OCI-LY3 (cell line): Measurements from ENCODE around the gene PTPRM.

Source experiments
- H2AFZ ChIP-seq: fragments of 200-600, 300-600 bp; shearing (Covaris generic); 2 replicates; pipeline ENCODE4 v1.6.0; 2014; ENCODE audit warnings: antibody characterized with exemption, low read depth, low read length
- H3K27ac ChIP-seq: fragments of 200-600, 300-600 bp; sonication (generic); 2 replicates; pipeline ENCODE4 v1.5.1; 2014; ENCODE audit warnings: mild to moderate bottlenecking, low read length, moderate library complexity, mixed read lengths
- H3K27me3 ChIP-seq: fragments of 200-600, 300-600 bp; sonication (generic); 2 replicates; pipeline ENCODE4 v1.6.1; 2014; ENCODE audit warnings: low read depth, low read length, mixed read lengths
- H3K36me3 ChIP-seq: fragments of 200-600, 300-600 bp; sonication (generic); replicated peaks from 2 replicates; pipeline ENCODE3; 2014; ENCODE audit warnings: low read depth, low read length, mixed read lengths
- H3K4me1 ChIP-seq: fragments of 300-600, 200-600 bp; sonication (generic); 2 replicates; pipeline ENCODE4 v1.6.1; 2014; ENCODE audit warnings: low read length, mixed read lengths
- H3K4me2 ChIP-seq: fragments of 200-600, 300-600 bp; sonication (generic); 2 replicates; pipeline ENCODE4 v1.6.1; 2014; ENCODE audit warnings: low read length, mixed read lengths
- H3K4me3 ChIP-seq: fragments of 300-600, 200-600 bp; sonication (generic); 2 replicates; pipeline ENCODE4 v1.5.1; 2014; ENCODE audit warnings: antibody characterized with exemption, mild to moderate bottlenecking, low read length, moderate library complexity
- H3K79me2 ChIP-seq: fragments of 300-600, 200-600 bp; shearing (Covaris generic); 2 replicates; pipeline ENCODE4 v1.6.1; 2014; ENCODE audit warnings: mild to moderate bottlenecking, low read length, mixed read lengths
- H3K9ac ChIP-seq: fragments of 300-600, 200-600 bp; shearing (Covaris generic); 2 replicates; pipeline ENCODE4 v1.6.0; 2014; ENCODE audit warnings: mild to moderate bottlenecking, low read length, moderate library complexity
- H3K9me3 ChIP-seq: fragments of 200-600, 300-600 bp; shearing (Covaris generic); 2 replicates; pipeline ENCODE4 v1.6.1; 2014; ENCODE audit warnings: low read length, mixed read lengths; ENCODE audit not compliant: insufficient read depth
- H4K20me1 ChIP-seq: fragments of 200-600, 300-600 bp; sonication (generic); 2 replicates; pipeline ENCODE4 v1.6.1; 2016; ENCODE audit warnings: low read length, mixed read lengths; ENCODE audit not compliant: insufficient read depth
- CTCF ChIP-seq: fragments of 200-600, 300-600 bp; sonication (generic); IDR thresholded peaks from 2 replicates; pipeline ENCODE4 v1.5.1; 2014; ENCODE audit warnings: antibody characterized with exemption, low read length, low read depth
- EZH2phosphoT487 ChIP-seq: fragments of 200-600 bp; shearing (Covaris generic); IDR thresholded peaks from 2 replicates; pipeline ENCODE4 v1.6.1; 2018; ENCODE audit warnings: antibody characterized with exemption, mixed run types, low read depth

The PTPRM gene

GRCh38 chr18:8341481-8342230, 774.5 kb downstream of the PTPRM start:
- H3K4me1 ChIP-seq: no peaks in the 10 kb centered on the region
- no peaks in the 10 kb centered on the region for H3K79me2 ChIP-seq
- H3K27ac ChIP-seq: no peak overlapping the region

GRCh38 chr18:8348051-8348720, 781.1 kb downstream of the PTPRM start:
- H3K36me3 ChIP-seq: no peaks in the 10 kb centered on the region
- H3K4me1 ChIP-seq: no peaks in the 10 kb centered on the region
- H2AFZ ChIP-seq: no peak overlapping the region
- H3K27ac ChIP-seq: no peak overlapping the region
- no peak overlapping the region for H3K4me2 ChIP-seq
- H3K79me2 ChIP-seq: no peaks in the 10 kb centered on the region
- H3K4me3 ChIP-seq: no peak overlapping the region
- H3K9me3 ChIP-seq: no peaks in the 10 kb centered on the region
- peaks cover 24% of the 10 kb centered on the region; the same call in 1 of the 2 replicates for H3K27me3 ChIP-seq
- H3K9ac ChIP-seq: no peak overlapping the region
- H4K20me1 ChIP-seq: no peaks in the 10 kb centered on the region
- TF ChIP-seq EZH2phosphoT487 (no peak), CTCF (no peak)

More at GRCh38 chr18:8341481-8342230, 774.5 kb downstream of the PTPRM start:
- Histone ChIP-seq H3K9ac (no peak overlapping the region), H3K27me3 (peaks cover 17% of the 10 kb centered on the region), H3K4me3 (no peak overlapping the region), H4K20me1 (no peaks in the 10 kb centered on the region), H3K4me2 (no peak overlapping the region), H2AFZ (no peak overlapping the region), H3K9me3 (no peaks in the 10 kb centered on the region), H3K36me3 (no peaks in the 10 kb centered on the region)
- no peak for TF ChIP-seq CTCF
- no peak for TF ChIP-seq EZH2phosphoT487

GRCh38 chr18:8349608-8350323, 782.6 kb downstream of the PTPRM start:
- no peak for TF ChIP-seq EZH2phosphoT487
- TF ChIP-seq CTCF: no peak
- H3K9ac ChIP-seq: no peak overlapping the region
- no peaks in the 10 kb centered on the region for H4K20me1 ChIP-seq

GRCh38 chr18:8350628-8351027, 783.5 kb downstream of the PTPRM start:
- Histone ChIP-seq H3K9me3 (no peaks in the 10 kb centered on the region), H4K20me1 (no peaks in the 10 kb centered on the region), H3K27me3 (peaks cover 28% of the 10 kb centered on the region; the same call in 1 of the 2 replicates), H3K4me3 (no peak overlapping the region), H3K9ac (no peak overlapping the region), H3K4me1 (no peaks in the 10 kb centered on the region), H3K36me3 (no peaks in the 10 kb centered on the region), H3K27ac (no peak overlapping the region), H3K4me2 (no peak overlapping the region), H2AFZ (no peak overlapping the region), H3K79me2 (no peaks in the 10 kb centered on the region)
- TF ChIP-seq EZH2phosphoT487 (no peak), CTCF (no peak)

More at GRCh38 chr18:8349608-8350323, 782.6 kb downstream of the PTPRM start:
- no peaks in the 10 kb centered on the region for H3K36me3 ChIP-seq
- H2AFZ ChIP-seq: no peak overlapping the region
- H3K4me3 ChIP-seq: no peak overlapping the region
- H3K79me2 ChIP-seq: no peaks in the 10 kb centered on the region
- H3K4me2 ChIP-seq: no peak overlapping the region
- H3K27ac ChIP-seq: no peak overlapping the region
- H3K9me3 ChIP-seq: no peaks in the 10 kb centered on the region
- H3K27me3 ChIP-seq: peaks cover 21% of the 10 kb centered on the region; the same call in 1 of the 2 replicates
- H3K4me1 ChIP-seq: no peaks in the 10 kb centered on the region
